OCI-LY7 (cell line): ENCODE results near the gene CTSH. TPM values are rescaled to one million over a fixed set of nuclear protein-coding genes. Genes with fewer than 3 reads are reported as not detected.

Experiments used
- BruUV-seq: library from RNA; stranded (reverse); fragments of 400-500 nt; replicated peaks from 2 replicates; lab custom pipeline; 2021; lab: Mats Ljungman, UMichigan
- CTCF ChIA-PET: fragments of 300-600 bp; sonication (Branson Sonifier 250); formaldehyde crosslinking; loops from one replicate; lab custom pipeline; 2022; ENCODE audit warnings: antibody characterized with exemption; ENCODE audit not compliant: unreplicated experiment; lab: Charles Lee
- POLR2A ChIA-PET: fragments of 300-600 bp; sonication (Branson Sonifier 250); formaldehyde crosslinking; loops from one replicate; lab custom pipeline; 2022; ENCODE audit warnings: antibody characterized with exemption; lab: Charles Lee
- DNase-seq: peaks from one replicate; pipeline ENCODE4 v3.0.0-alpha.2; 2015; ENCODE audit warnings: low spot score
- H2AFZ ChIP-seq: fragments of 200-600 bp; sonication (generic), shearing (Covaris generic); 2 replicates; pipeline ENCODE4 v1.6.1; 2014; ENCODE audit warnings: mild to moderate bottlenecking, antibody characterized with exemption, low read length, moderate library complexity
- H3K27ac ChIP-seq: fragments of 200-600 bp; sonication (generic); 2 replicates; pipeline ENCODE4 v1.5.1; 2014; ENCODE audit warnings: mixed run types, low read depth, mild to moderate bottlenecking, moderate library complexity, low read length, inconsistent platforms; ENCODE audit not compliant: poor library complexity, severe bottlenecking
- H3K36me3 ChIP-seq: fragments of 200-600 bp; sonication (generic); 2 replicates; pipeline ENCODE4 v1.6.1; 2014; ENCODE audit warnings: mild to moderate bottlenecking, antibody characterized with exemption, low read length, moderate library complexity, mixed read lengths; ENCODE audit not compliant: insufficient read depth
- H3K4me1 ChIP-seq: fragments of 200-600 bp; sonication (generic); 2 replicates; pipeline ENCODE4 v1.5.1; 2014; ENCODE audit warnings: mild to moderate bottlenecking, low read length; ENCODE audit not compliant: insufficient read depth, poor library complexity, severe bottlenecking
- H3K4me2 ChIP-seq: fragments of 200-600 bp; sonication (generic); 2 replicates; pipeline ENCODE4 v1.6.1; 2014; ENCODE audit warnings: mild to moderate bottlenecking, low read length
- H3K4me3 ChIP-seq: fragments of 200-600 bp; sonication (generic); 2 replicates; pipeline ENCODE4 v1.5.1; 2014; ENCODE audit warnings: mild to moderate bottlenecking, low read depth, low read length; ENCODE audit not compliant: poor library complexity, severe bottlenecking
- H3K79me2 ChIP-seq: fragments of 200-600 bp; sonication (generic); 2 replicates; pipeline ENCODE4 v1.6.1; 2016; ENCODE audit warnings: low read depth, mild to moderate bottlenecking, low read length, moderate library complexity, mixed read lengths; ENCODE audit not compliant: insufficient read depth
- H3K9me2 ChIP-seq: fragments of 200-600 bp; sonication (generic); 2 replicates; pipeline ENCODE4 v1.6.1; 2016; ENCODE audit warnings: mild to moderate bottlenecking, low read length, mixed read lengths; ENCODE audit not compliant: insufficient read depth
- H3K9me3 ChIP-seq: fragments of 200-600 bp; sonication (generic); 2 replicates; pipeline ENCODE4 v1.6.1; 2014; ENCODE audit warnings: mild to moderate bottlenecking, mixed run types, low read length, mixed read lengths
- H4K20me1 ChIP-seq: fragments of 200-600 bp; sonication (generic); 2 replicates; pipeline ENCODE4 v1.6.1; 2014; ENCODE audit warnings: mild to moderate bottlenecking, antibody characterized with exemption, low read length, moderate library complexity, mixed read lengths; ENCODE audit not compliant: insufficient read depth
- EZH2phosphoT487 ChIP-seq: fragments of 200-600 bp; sonication (generic); IDR thresholded peaks from 2 replicates; pipeline ENCODE4 v1.6.1; 2018; ENCODE audit warnings: low read depth, borderline replicate concordance, mild to moderate bottlenecking, mixed run types, antibody characterized with exemption, low read length, moderate library complexity, mixed read lengths
- intact Hi-C: fragments of 100-400 bp; cut with micrococcal nuclease; formaldehyde crosslinking; loops from one replicate; pipeline ENCODE4 v1.10.0; 2022; ENCODE audit not compliant: unreplicated experiment
- total RNA-seq, 2 experiments: library from RNA; depleted of rRNA in 1 of 2; stranded (reverse); fragments of >200 nt in 1 of 2; shearing (Covaris generic) in 1 of 2; gene quantifications; 2 replicates each; pipeline ENCODE4 v1.2.3, GENCODE V29; 2014 to 2022
- TF ChIP-seq, protein P1 (sequence below): fragments of 200-600 bp; sonication (generic); conservative IDR thresholded peaks from 2 replicates; pipeline ENCODE4 v1.5.1; 2014; ENCODE audit warnings: mild to moderate bottlenecking, antibody characterized with exemption, low read length, moderate library complexity, mixed read lengths

Gene CTSH
- total RNA-seq, 2 experiments from 2014 or later = 21.5 to 26.9 TPM

- Histone ChIP-seq H2AFZ (no peak overlapping the region), H3K4me1 (peaks cover 11% of the 10 kb centered on the region), H4K20me1 (no peaks in the 10 kb centered on the region), H3K36me3 (no peaks in the 10 kb centered on the region), H3K4me2 (no peak overlapping the region), H3K27ac (no peak overlapping the region), H3K4me3 (no peak overlapping the region), H3K9me3 (no peaks in the 10 kb centered on the region), H3K79me2 (no peaks in the 10 kb centered on the region), H3K9me2 (no peaks in the 10 kb centered on the region)
- DNase-seq = no peak
- BruUV-seq = no TSS peak
- ChIA-PET POLR2A (interaction anchor here (1.0 kb wide), 1 partner anchor 33 kb away, joined by 5 read pairs; no protein-coding TSS in a partner anchor), CTCF (no interaction called here)
- intact Hi-C loops = no loop called here
- TF ChIP-seq, protein P1, sequence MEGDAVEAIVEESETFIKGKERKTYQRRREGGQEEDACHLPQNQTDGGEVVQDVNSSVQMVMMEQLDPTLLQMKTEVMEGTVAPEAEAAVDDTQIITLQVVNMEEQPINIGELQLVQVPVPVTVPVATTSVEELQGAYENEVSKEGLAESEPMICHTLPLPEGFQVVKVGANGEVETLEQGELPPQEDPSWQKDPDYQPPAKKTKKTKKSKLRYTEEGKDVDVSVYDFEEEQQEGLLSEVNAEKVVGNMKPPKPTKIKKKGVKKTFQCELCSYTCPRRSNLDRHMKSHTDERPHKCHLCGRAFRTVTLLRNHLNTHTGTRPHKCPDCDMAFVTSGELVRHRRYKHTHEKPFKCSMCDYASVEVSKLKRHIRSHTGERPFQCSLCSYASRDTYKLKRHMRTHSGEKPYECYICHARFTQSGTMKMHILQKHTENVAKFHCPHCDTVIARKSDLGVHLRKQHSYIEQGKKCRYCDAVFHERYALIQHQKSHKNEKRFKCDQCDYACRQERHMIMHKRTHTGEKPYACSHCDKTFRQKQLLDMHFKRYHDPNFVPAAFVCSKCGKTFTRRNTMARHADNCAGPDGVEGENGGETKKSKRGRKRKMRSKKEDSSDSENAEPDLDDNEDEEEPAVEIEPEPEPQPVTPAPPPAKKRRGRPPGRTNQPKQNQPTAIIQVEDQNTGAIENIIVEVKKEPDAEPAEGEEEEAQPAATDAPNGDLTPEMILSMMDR = no peak
- no peak for TF ChIP-seq EZH2phosphoT487
Observed at GRCh38 chr15:78974272-78974918, 29.5 kb upstream of the CTSH start.

DNA sequence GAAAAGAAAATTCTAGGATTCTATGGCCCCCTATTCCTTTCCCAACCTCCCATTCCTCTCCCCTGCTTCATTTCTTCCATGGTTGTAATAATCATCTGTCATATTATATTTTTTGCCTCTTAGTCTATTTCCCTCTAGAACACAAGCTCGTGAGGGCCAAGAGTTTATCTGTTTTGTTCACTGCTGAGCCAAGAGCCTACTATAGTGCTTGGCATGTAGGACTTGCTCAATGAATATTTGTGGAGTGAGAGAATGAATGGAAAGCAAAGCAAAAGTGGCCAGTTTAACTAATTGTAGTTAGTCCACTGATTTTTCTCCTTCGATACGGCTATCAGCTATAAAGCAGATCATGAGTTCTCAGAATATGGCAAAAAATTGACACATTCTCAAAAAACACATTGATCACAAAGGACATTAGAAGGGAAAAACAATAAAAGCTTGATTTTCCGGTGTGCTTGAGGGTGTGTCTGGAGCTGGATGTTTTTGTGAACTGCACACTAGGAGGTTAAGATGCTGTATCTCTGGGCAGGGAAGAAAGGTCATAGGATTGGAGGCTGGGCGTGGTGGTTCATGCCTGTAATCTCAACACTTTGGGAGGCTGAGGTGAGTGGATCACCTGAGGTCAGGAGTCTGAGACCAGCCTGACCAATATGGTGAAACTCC lies 25.0 kb upstream of the CTSH start:
- no TSS peak for BruUV-seq
- CTCF ChIA-PET = no interaction called here
- intact Hi-C loops = no loop called here
- TF ChIP-seq EZH2phosphoT487 = no peak
- no peaks in the 10 kb centered on the region for H4K20me1 ChIP-seq
- H3K9me2 ChIP-seq = no peaks in the 10 kb centered on the region
- H3K27ac ChIP-seq = no peak overlapping the region
- H3K36me3 ChIP-seq = no peaks in the 10 kb centered on the region
- no peaks in the 10 kb centered on the region for H3K79me2 ChIP-seq
- H3K9me3 ChIP-seq = no peaks in the 10 kb centered on the region
- no peak for DNase-seq
- no peak overlapping the region for H3K4me3 ChIP-seq
- H3K4me1 ChIP-seq = no peaks in the 10 kb centered on the region
- POLR2A ChIA-PET = interaction anchor here (0.6 kb wide), 1 partner anchor 1489 kb away, joined by 3 read pairs; no protein-coding TSS in a partner anchor
- H2AFZ ChIP-seq = no peak overlapping the region
- H3K4me2 ChIP-seq = no peak overlapping the region

DNA sequence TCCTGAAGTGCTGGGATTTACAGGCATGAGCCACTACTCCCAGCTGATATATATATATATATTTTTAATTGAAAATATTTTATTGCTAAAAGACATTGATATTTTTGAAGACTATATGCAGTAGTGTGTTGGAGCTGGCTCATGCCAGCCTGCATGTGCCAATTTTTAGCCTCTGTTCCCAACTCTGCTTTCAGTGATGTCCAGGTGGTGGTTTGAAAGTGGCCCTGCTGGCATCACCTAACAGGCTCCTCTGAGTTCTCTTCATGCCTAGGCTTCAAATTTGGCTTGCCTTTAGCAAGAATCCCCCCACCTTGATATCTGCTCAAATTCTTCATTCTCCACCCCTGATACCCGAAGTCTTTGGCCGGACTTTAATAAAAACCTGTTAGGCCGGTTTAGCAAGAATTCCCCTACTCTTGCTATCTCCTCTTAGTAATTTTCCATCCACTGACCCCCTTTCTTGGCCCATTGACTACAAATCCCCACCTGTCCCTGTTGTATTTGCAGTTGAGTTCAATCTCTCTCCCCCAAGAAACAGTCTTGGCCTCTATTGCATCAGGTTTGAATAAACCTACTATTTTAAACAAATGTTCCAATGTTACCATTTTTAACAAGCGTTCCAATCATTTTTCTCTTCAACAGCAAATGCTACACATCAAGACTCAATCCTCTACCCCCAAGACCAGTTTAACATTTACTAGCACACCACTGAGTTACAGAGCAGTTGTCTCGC lies 23.9 kb upstream of the CTSH start:
- CTCF ChIA-PET = no interaction called here

More for the DNA sequence above, 23.9 kb upstream of the CTSH start:
- Histone ChIP-seq H3K4me2 (no peak overlapping the region), H3K9me3 (no peaks in the 10 kb centered on the region), H3K4me1 (no peaks in the 10 kb centered on the region), H3K4me3 (no peak overlapping the region), H3K9me2 (no peaks in the 10 kb centered on the region), H2AFZ (no peak overlapping the region), H3K27ac (no peak overlapping the region), H3K79me2 (no peaks in the 10 kb centered on the region), H3K36me3 (no peaks in the 10 kb centered on the region), H4K20me1 (no peaks in the 10 kb centered on the region)
- no peak for DNase-seq
- POLR2A ChIA-PET = interaction anchor here (0.6 to 1.8 kb wide), 3 partner anchors 10 to 174 kb away, joined by 3 to 4 read pairs (median 3); no protein-coding TSS in a partner anchor
- intact Hi-C loops = no loop called here
- no TSS peak for BruUV-seq
- TF ChIP-seq EZH2phosphoT487 = no peak
- TF ChIP-seq, protein P1 = no peak
